GM19324 (cell line): Measurements from ENCODE around the gene ZXDA.
"Not testable (repeated sequence)": the region's sequence is repeated elsewhere in the genome, so short reads cannot be mapped to it uniquely, and the experiment has no call there.

Experiments
- ATAC-seq: cut with Tn5 transposase; IDR thresholded peaks from one replicate; pipeline ENCODE4 v1.9.1; 2021; ENCODE audit warnings: mild to moderate bottlenecking, moderate library complexity; ENCODE audit not compliant: unreplicated experiment, low FRiP score

Gene ZXDA

GRCh38 chrX:57910287-57910912 is at the start of gene ZXDA:
ZXDA (minus strand) TSS chrX:57910458; CDS start chrX:57910420, 38 bp downstream.
- ATAC-seq = peak; percentile 68

GRCh38 chrX:57952320-57952678 is 42.0 kb upstream of the ZXDA start:
- ATAC-seq = no peak

- ATAC-seq = peak; percentile 48
Observed at GRCh38 chrX:57951666-57952319, 41.5 kb upstream of the ZXDA start.

GRCh38 chrX:57933321-57933720 is 23.1 kb upstream of the ZXDA start:
- no peak for ATAC-seq

- no peak for ATAC-seq
Observed at GRCh38 chrX:57932266-57932665, 22.0 kb upstream of the ZXDA start.

GRCh38 chrX:57930051-57930450 is 19.8 kb upstream of the ZXDA start:
- ATAC-seq = no peak

GRCh38 chrX:57929373-57929772 is 19.1 kb upstream of the ZXDA start:
- ATAC-seq = no peak

- ATAC-seq = no peak
Observed at GRCh38 chrX:57925806-57926205, 15.5 kb upstream of the ZXDA start.

- no peak for ATAC-seq
Observed at GRCh38 chrX:57918750-57919436, 8.6 kb upstream of the ZXDA start.

GRCh38 chrX:57915680-57916079 is 5.4 kb upstream of the ZXDA start:
- ATAC-seq = no peak

- peak; percentile 77 for ATAC-seq
Observed at GRCh38 chrX:57909595-57910286, 517 bp downstream of the ZXDA start.

GRCh38 chrX:57908972-57909594 is 1.2 kb downstream of the ZXDA start:
- ATAC-seq = not testable (repeated sequence)

GRCh38 chrX:57906790-57907189 is 3.5 kb downstream of the ZXDA start:
- ATAC-seq = no peak

- ATAC-seq = no peak
Observed at GRCh38 chrX:57905141-57905540, 5.1 kb downstream of the ZXDA start.

- no peak for ATAC-seq
Observed at GRCh38 chrX:57904176-57904880, 5.9 kb downstream of the ZXDA start.

- ATAC-seq = no peak
Observed at GRCh38 chrX:57902633-57903032, 7.6 kb downstream of the ZXDA start.

- ATAC-seq = no peak
Observed at GRCh38 chrX:57901466-57901865, 8.8 kb downstream of the ZXDA start.

- ATAC-seq = no peak
Observed at GRCh38 chrX:57900975-57901374, 9.3 kb downstream of the ZXDA start.

GRCh38 chrX:57899906-57900305 is 10.4 kb downstream of the ZXDA start:
- ATAC-seq = no peak

- no peak for ATAC-seq
Observed at GRCh38 chrX:57899064-57899463, 11.2 kb downstream of the ZXDA start.
